Left lung (tissue), 14 donors: Measurements from ENCODE around the gene CER1. TPM values are rescaled to one million over a fixed set of nuclear protein-coding genes. Genes with fewer than 3 reads are reported as not detected.

Experiments used
- ATAC-seq: fragments of 200-7000 bp; cut with Tn5 transposase; one replicate; pipeline ENCODE4 v1.9.1; 2020; ENCODE audit warnings: moderate library complexity
- DNase-seq, 4 donors: peaks; one replicate each; pipeline ENCODE4 v3.0.0-alpha.2; 2013 to 2020
- H3K27ac ChIP-seq, 2 donors: fragments of 200-600 bp; sonication (generic) in 1 of 2; one replicate each; pipeline versions ENCODE4 v1.5.0 to v1.8.0; 2020 to 2021
- H3K27me3 ChIP-seq, 2 donors: fragments of 200-600 bp; sonication (generic) in 1 of 2; one replicate each; pipeline versions ENCODE4 v1.5.0 to v1.8.0; 2020 to 2021
- H3K36me3 ChIP-seq, 2 donors: fragments of 200-600 bp; sonication (generic) in 1 of 2; one replicate each; pipeline versions ENCODE4 v1.5.0 to v1.8.0; 2020 to 2021
- H3K4me1 ChIP-seq, 2 donors: fragments of 200-600 bp; one replicate each; pipeline ENCODE4 v1.8.0; 2021
- H3K4me3 ChIP-seq, 2 donors: fragments of 200-600 bp; sonication (generic) in 1 of 2; one replicate each; pipeline versions ENCODE4 v1.5.0 to v1.8.0; 2020 to 2021; ENCODE audit warnings: mild to moderate bottlenecking in 1 of 2
- H3K9me3 ChIP-seq, 2 donors: fragments of 200-600 bp; sonication (generic) in 1 of 2; one replicate each; pipeline versions ENCODE4 v1.5.0 to v1.8.0; 2020 to 2021
- intact Hi-C, 2 donors: fragments of 100-400 bp; cut with DNase I; formaldehyde crosslinking; loops; one replicate each; pipeline versions ENCODE4 v1.11.2 to v1.14.2; 2022
- long read RNA-seq, 12 donors: library from polyadenylated mRNA in 2 of 12; unstranded in 2 of 12; transcript quantifications; one replicate each; pipeline ENCODE4 v2.0.0 and lab custom pipeline, GENCODE V29; 2019 to 2026
- polyA plus RNA-seq, 6 donors: library from polyadenylated mRNA; unstranded; fragments of 120-200 nt; gene quantifications; one replicate each; pipeline ENCODE4 v1.2.1, GENCODE V29; 2013; ENCODE audit not compliant: insufficient read length in 6 of 6
- total RNA-seq, 2 donors: library from RNA; stranded (reverse); fragmentation: NEBNext Ultra II Directional; extraction: Animal tissue kit (Norgen Biotek cat#: 25700); gene quantifications; one replicate each; pipeline ENCODE4 v1.2.1, GENCODE V29; 2021
- TF ChIP-seq, protein P1 (sequence below), 2 donors: fragments of 200-600 bp; sonication (generic) in 1 of 2; IDR thresholded peaks; one replicate each; pipeline versions ENCODE4 v1.5.0 to v1.8.0; 2021; ENCODE audit warnings: antibody characterized with exemption in 2 of 2
- donor health status: DM: no; HTN: yes; CAD: no.
- donor health status: DM: no; HTN: no; CAD: no.

Gene CER1, protein sequence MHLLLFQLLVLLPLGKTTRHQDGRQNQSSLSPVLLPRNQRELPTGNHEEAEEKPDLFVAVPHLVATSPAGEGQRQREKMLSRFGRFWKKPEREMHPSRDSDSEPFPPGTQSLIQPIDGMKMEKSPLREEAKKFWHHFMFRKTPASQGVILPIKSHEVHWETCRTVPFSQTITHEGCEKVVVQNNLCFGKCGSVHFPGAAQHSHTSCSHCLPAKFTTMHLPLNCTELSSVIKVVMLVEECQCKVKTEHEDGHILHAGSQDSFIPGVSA
- not detected for total RNA-seq
- polyA plus RNA-seq: under 1 TPM; 0.22 to 0.65 (median 0.37) TPM
- long read RNA-seq, donor 1: 0 reads
- long read RNA-seq, donor 2, partial matches to known transcripts: 0 of 1 reads
- long read RNA-seq, donor 2, other reads (novel, unspliced or antisense): 0 of 1 reads
- long read RNA-seq, donor 3: 0 reads
- long read RNA-seq, donor 4: 0 reads
- long read RNA-seq, donor 5: 0 reads
- long read RNA-seq, donor 6, partial matches to known transcripts: 0 of 1 reads
- long read RNA-seq, donor 6, other reads (novel, unspliced or antisense): 0 of 1 reads
- long read RNA-seq, donor 7: 0 reads
- long read RNA-seq, donor 8: 0 reads
- long read RNA-seq, donor 9: 0 reads
- long read RNA-seq, donor 10: 0 reads
- long read RNA-seq, donor 11: 0 reads
- long read RNA-seq, donor 12: 0 reads

DNA sequence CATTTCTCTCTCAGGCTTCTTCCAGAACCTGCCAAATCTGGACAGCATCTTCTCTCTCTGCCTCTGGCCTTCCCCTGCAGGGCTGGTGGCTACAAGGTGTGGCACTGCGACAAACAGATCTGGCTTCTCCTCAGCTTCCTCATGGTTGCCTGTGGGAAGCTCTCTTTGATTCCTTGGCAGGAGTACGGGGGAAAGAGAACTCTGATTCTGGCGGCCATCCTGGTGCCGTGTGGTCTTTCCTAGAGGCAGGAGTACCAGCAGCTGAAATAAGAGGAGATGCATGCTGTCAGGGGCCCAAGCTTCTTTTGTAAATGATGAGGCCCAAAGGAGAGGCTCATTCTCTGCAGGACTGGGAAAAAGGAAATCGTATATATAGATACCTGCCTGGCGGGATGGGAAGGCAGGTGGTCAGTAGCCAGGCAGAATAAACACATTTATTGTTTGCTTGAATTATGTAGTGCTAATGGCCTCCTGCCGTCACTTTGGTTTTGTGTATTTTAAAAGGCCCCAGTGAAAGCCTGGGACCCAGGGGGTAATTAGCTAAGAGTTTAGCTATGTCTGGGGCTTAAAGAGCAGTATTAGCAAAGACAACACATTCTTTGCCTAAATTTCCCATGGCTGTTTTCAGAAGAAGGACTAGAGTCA is at the start of gene CER1:
Gene CER1, minus strand, starts transcription at position 343 of the 645 bp plus-strand sequence. Its CDS starts 61 bp downstream, at position 282.
- intact Hi-C loops: no loop called here
- no peak for DNase-seq
- Histone ChIP-seq H3K9me3 (no peaks in the 10 kb centered on the region), H3K4me1 (no peaks in the 10 kb centered on the region), H3K27ac (no peak within 1 kb of the TSS), H3K36me3 (no peaks in the 10 kb centered on the region), H3K27me3 (peaks cover 0 to 4% of the 10 kb centered on the region in 2 donors), H3K4me3 (no peak within 1 kb of the TSS)
- ATAC-seq: no peak
- TF ChIP-seq, protein P1, sequence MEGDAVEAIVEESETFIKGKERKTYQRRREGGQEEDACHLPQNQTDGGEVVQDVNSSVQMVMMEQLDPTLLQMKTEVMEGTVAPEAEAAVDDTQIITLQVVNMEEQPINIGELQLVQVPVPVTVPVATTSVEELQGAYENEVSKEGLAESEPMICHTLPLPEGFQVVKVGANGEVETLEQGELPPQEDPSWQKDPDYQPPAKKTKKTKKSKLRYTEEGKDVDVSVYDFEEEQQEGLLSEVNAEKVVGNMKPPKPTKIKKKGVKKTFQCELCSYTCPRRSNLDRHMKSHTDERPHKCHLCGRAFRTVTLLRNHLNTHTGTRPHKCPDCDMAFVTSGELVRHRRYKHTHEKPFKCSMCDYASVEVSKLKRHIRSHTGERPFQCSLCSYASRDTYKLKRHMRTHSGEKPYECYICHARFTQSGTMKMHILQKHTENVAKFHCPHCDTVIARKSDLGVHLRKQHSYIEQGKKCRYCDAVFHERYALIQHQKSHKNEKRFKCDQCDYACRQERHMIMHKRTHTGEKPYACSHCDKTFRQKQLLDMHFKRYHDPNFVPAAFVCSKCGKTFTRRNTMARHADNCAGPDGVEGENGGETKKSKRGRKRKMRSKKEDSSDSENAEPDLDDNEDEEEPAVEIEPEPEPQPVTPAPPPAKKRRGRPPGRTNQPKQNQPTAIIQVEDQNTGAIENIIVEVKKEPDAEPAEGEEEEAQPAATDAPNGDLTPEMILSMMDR (IDR thresholded peaks at IDR 0.05): no peak

DNA sequence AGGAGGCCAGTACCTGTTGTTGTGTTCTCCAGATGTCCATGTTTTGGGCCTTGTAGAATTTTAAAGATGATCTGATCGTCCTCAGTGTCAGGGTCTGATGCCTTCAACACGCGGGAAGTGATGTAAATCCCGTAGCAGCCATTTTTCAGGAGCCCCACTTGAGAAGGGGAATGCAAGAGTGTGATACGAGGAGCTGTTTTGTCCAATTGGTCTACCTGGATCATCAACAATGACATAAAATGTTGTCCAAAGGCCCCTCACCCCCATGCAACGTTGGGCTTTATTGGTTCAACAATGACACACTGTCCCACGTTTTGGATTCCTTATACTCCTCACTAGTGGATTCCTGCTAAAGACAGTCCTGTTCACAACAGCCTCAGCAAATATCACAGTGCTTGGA is 48.1 kb upstream of the CER1 start:
- TF ChIP-seq, protein P1 (IDR thresholded peaks at IDR 0.05): no peak
- Histone ChIP-seq H3K9me3 (no peaks in the 10 kb centered on the region), H3K4me1 (no peaks in the 10 kb centered on the region), H3K27me3 (no peaks in the 10 kb centered on the region), H3K36me3 (no peaks in the 10 kb centered on the region), H3K27ac (no peak overlapping the region), H3K4me3 (no peak overlapping the region)
- DNase-seq (no peak), ATAC-seq (no peak)
- intact Hi-C loops: no loop called here

DNA sequence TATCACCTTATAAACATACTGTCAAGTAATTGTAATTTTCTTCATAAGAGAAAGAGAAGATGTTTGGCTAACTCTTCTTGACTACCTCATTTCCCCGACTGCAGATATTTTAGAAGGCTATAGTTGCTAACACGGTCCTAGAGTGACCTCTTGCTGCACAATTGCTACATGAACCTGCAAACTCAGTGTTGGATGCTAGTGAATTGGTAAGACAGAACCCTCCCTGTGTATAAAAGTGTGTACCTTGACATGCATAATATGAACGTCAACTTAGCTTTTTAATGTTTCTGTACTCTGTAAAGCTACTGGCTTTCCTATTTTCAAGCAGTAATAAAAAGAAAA is 46.7 kb upstream of the CER1 start:
- intact Hi-C loops: no loop called here
- peak in 1 of 4 donors; percentile 13 for DNase-seq
- Histone ChIP-seq H3K27ac (no peak overlapping the region), H3K27me3 (no peaks in the 10 kb centered on the region), H3K36me3 (no peaks in the 10 kb centered on the region), H3K4me3 (no peak overlapping the region), H3K9me3 (no peaks in the 10 kb centered on the region), H3K4me1 (no peaks in the 10 kb centered on the region)
- ATAC-seq: peak; percentile 50
- TF ChIP-seq, protein P1 (IDR thresholded peaks at IDR 0.05): no peak

DNA sequence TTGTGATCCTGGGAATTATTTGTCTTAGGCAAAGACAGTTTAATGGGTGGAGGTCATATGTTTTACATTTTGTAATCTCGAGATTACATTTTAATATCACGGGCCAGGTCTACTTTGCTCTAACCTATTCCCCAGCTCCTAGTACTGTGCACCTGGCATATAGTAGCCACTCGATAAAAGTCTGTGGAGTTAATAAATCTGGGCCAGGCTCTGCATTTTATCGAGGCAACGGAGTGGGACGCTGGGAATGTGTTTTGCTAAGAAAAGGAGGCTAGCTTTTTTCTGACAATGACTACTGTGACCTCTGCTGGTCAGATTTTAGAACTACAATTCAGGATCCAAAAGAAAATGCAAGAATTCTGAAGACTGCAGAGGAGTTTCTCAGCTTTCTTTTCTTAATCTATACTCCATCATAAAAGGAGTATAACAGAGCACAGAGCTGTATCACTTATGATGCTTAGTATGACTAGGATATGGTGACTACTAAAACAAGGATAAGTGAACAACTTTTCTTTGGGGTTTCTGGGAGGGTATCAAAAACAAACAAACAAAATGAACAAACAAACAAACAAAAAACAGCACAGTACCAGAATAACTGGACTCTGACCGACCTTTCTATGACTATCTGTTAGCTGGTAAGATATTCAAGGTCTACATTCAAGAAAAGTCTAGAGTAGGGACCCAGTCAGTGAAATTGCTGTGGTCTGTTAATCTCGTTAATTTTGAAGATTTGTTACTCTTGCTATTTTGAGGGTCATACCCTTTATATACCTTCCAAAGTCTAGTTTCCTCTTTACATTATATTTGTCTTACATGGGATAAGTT is 46.1 kb upstream of the CER1 start:
- ATAC-seq (peak; percentile 84), DNase-seq (peak in 2 of 4 donors; percentile 40 to 59)
- Histone ChIP-seq H3K27me3 (no peaks in the 10 kb centered on the region), H3K9me3 (no peaks in the 10 kb centered on the region), H3K4me1 (no peaks in the 10 kb centered on the region), H3K36me3 (no peaks in the 10 kb centered on the region), H3K4me3 (no peak overlapping the region), H3K27ac (no peak overlapping the region)
- TF ChIP-seq, protein P1 (IDR thresholded peaks at IDR 0.05): peak; percentile 57 to 64
- intact Hi-C loops: no loop called here
